PC-9 (cell line): Measurements from ENCODE around the gene ACVR1. TPM values are rescaled to one million over a fixed set of nuclear protein-coding genes. Genes with fewer than 3 reads are reported as not detected.

Experiments used
- BruUV-seq: library from RNA; stranded (reverse); fragments of 400-500 nt; replicated peaks from 2 replicates; lab custom pipeline; 2021; lab: Mats Ljungman, UMichigan
- CTCF ChIA-PET: fragments of 300-600 bp; sonication (Branson Sonifier 250); formaldehyde crosslinking; loops from one replicate; lab custom pipeline; 2022; ENCODE audit warnings: antibody characterized with exemption; lab: Charles Lee
- POLR2A ChIA-PET: fragments of 300-600 bp; sonication (Branson Sonifier 250); formaldehyde crosslinking; loops from one replicate; lab custom pipeline; 2022; ENCODE audit warnings: antibody characterized with exemption; ENCODE audit not compliant: unreplicated experiment; lab: Charles Lee
- DNase-seq, 2 experiments: peaks; one replicate each; pipeline versions ENCODE4 v3.0.0 to v3.0.0-alpha.2; 2015 to 2022; ENCODE audit warnings: mixed read lengths in 1 of 2
- H2AFZ ChIP-seq: fragments of 200-600 bp; sonication (generic); 2 replicates; pipeline ENCODE4 v1.8.1; 2017; ENCODE audit warnings: antibody characterized with exemption
- H3F3A ChIP-seq: fragments of 200-600 bp; sonication (generic); 2 replicates; pipeline ENCODE4 v1.8.1; 2017; ENCODE audit warnings: antibody characterized with exemption, mild to moderate bottlenecking, low read depth; ENCODE audit not compliant: insufficient read depth
- H3K27ac ChIP-seq: fragments of 200-600 bp; sonication (generic); 2 replicates; pipeline ENCODE4 v1.6.1; 2016; ENCODE audit warnings: mixed run types
- H3K27me3 ChIP-seq: fragments of 200-600 bp; sonication (generic); 2 replicates; pipeline ENCODE4 v1.6.1; 2016; ENCODE audit warnings: low read depth, mixed run types; ENCODE audit not compliant: insufficient read depth
- H3K36me3 ChIP-seq: fragments of 200-600 bp; sonication (generic); 2 replicates; pipeline ENCODE4 v1.6.1; 2016; ENCODE audit warnings: low read depth, mixed run types
- H3K4me1 ChIP-seq: fragments of 200-600 bp; sonication (generic); replicated peaks from 2 replicates; pipeline ENCODE4 v1.6.1; 2016; ENCODE audit warnings: mixed run types; ENCODE audit not compliant: insufficient read depth
- H3K4me2 ChIP-seq: fragments of 200-600 bp; sonication (generic); 2 replicates; pipeline ENCODE4 v1.6.1; 2017; ENCODE audit warnings: mixed run types
- H3K4me3 ChIP-seq: fragments of 200-600 bp; sonication (generic); 2 replicates; pipeline ENCODE4 v1.6.1; 2016; ENCODE audit warnings: mixed run types
- H3K79me2 ChIP-seq: fragments of 200-600 bp; sonication (generic); 2 replicates; pipeline ENCODE4 v1.6.1; 2017; ENCODE audit warnings: low read depth, mixed run types
- H3K9me2 ChIP-seq: fragments of 200-600 bp; sonication (generic); 2 replicates; pipeline ENCODE4 v1.8.1; 2017; ENCODE audit warnings: mild to moderate bottlenecking; ENCODE audit not compliant: insufficient read depth
- H3K9me3 ChIP-seq: fragments of 200-600 bp; sonication (generic); 2 replicates; pipeline ENCODE4 v1.8.1; 2016; ENCODE audit warnings: low read depth; ENCODE audit not compliant: insufficient read depth
- H4K20me1 ChIP-seq: fragments of 200-600 bp; sonication (generic); 2 replicates; pipeline ENCODE4 v1.8.1; 2017; ENCODE audit not compliant: insufficient read depth
- EZH2 ChIP-seq: fragments of 200-600 bp; sonication (generic); IDR thresholded peaks from 2 replicates; pipeline ENCODE4 v1.8.0; 2017; ENCODE audit warnings: antibody characterized with exemption, low read depth
- intact Hi-C: fragments of 100-400 bp; cut with micrococcal nuclease; formaldehyde crosslinking; loops from one replicate; pipeline ENCODE4 v1.10.0; 2022; ENCODE audit not compliant: unreplicated experiment
- total RNA-seq: library from RNA; stranded (reverse); gene quantifications from 2 replicates; pipeline ENCODE4 v1.2.3, GENCODE V29; 2021
- TF ChIP-seq, protein P1 (sequence below): fragments of 200-600 bp; sonication (generic); conservative IDR thresholded peaks from 2 replicates; pipeline ENCODE4 v1.6.1; 2017; ENCODE audit warnings: mixed run types, antibody characterized with exemption, mild to moderate bottlenecking, moderate library complexity

Gene ACVR1
- total RNA-seq, 1 experiment from 2014 or later, result 8.9 TPM

GRCh38 chr2:157877761-157878400 is 1.8 kb upstream of the ACVR1 start:
- intact Hi-C loops, result loop anchor here (2.0 to 5.0 kb wide), 3 partner anchors 46 to 133 kb away; no protein-coding TSS in a partner anchor
- peaks cover 14% of the 10 kb centered on the region for H3K79me2 ChIP-seq
- TF ChIP-seq, protein P1, sequence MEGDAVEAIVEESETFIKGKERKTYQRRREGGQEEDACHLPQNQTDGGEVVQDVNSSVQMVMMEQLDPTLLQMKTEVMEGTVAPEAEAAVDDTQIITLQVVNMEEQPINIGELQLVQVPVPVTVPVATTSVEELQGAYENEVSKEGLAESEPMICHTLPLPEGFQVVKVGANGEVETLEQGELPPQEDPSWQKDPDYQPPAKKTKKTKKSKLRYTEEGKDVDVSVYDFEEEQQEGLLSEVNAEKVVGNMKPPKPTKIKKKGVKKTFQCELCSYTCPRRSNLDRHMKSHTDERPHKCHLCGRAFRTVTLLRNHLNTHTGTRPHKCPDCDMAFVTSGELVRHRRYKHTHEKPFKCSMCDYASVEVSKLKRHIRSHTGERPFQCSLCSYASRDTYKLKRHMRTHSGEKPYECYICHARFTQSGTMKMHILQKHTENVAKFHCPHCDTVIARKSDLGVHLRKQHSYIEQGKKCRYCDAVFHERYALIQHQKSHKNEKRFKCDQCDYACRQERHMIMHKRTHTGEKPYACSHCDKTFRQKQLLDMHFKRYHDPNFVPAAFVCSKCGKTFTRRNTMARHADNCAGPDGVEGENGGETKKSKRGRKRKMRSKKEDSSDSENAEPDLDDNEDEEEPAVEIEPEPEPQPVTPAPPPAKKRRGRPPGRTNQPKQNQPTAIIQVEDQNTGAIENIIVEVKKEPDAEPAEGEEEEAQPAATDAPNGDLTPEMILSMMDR, result no peak
- no peak for TF ChIP-seq EZH2
- CTCF ChIA-PET, result no interaction called here
- H3K4me1 ChIP-seq, result peaks cover 16% of the 10 kb centered on the region
- H3K27ac ChIP-seq, result no peak overlapping the region
- BruUV-seq, result no TSS peak
- no peaks in the 10 kb centered on the region for H3K9me2 ChIP-seq
- POLR2A ChIA-PET, result no interaction called here
- no peak for DNase-seq
- peak overlapping the region; percentile 82; the same call in 1 of the 2 replicates for H3K4me3 ChIP-seq
- H2AFZ ChIP-seq, result no peak overlapping the region
- H3K36me3 ChIP-seq, result no peaks in the 10 kb centered on the region
- H3K9me3 ChIP-seq, result no peaks in the 10 kb centered on the region
- peak overlapping the region; percentile 93 for H3K4me2 ChIP-seq
- H3F3A ChIP-seq, result peaks cover 14% of the 10 kb centered on the region; the same call in 1 of the 2 replicates
- no peaks in the 10 kb centered on the region for H3K27me3 ChIP-seq
- no peaks in the 10 kb centered on the region for H4K20me1 ChIP-seq

DNA sequence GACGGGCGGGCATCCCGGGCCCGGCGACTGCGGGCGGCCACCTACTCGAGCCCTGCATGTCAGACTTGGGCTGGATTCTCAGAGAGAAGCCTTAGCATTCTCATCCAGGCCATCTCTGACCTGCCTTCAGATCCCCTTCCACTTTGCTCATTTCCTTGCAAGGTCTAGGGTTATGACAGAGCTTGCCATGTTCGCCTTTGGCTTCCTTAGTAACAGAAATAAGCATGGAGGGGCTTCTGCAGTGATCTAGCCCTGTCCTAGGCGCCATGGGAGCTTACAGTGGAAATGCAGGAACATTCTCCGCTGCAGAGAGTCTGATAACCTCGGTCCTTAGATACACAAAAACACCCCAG is 632 bp upstream of the ACVR1 start:
- peaks cover 14% of the 10 kb centered on the region for H3K79me2 ChIP-seq
- no peaks in the 10 kb centered on the region for H3K9me2 ChIP-seq
- no peaks in the 10 kb centered on the region for H3K27me3 ChIP-seq
- H3F3A ChIP-seq, result peaks cover 14% of the 10 kb centered on the region; the same call in 1 of the 2 replicates
- intact Hi-C loops, result loop anchor here (1.0 to 5.0 kb wide), 4 partner anchors 24 to 134 kb away; no protein-coding TSS in a partner anchor
- no peak for DNase-seq
- H2AFZ ChIP-seq, result peak overlapping the region; percentile 78
- no peaks in the 10 kb centered on the region for H3K9me3 ChIP-seq
- no TSS peak for BruUV-seq
- ChIA-PET CTCF (interaction anchor here (0.5 to 0.6 kb wide), 2 partner anchors 569 to 570 kb away, joined by 3 to 7 read pairs; no protein-coding TSS in a partner anchor), POLR2A (no interaction called here)
- peak overlapping the region; percentile 93 for H3K4me2 ChIP-seq
- no peaks in the 10 kb centered on the region for H4K20me1 ChIP-seq
- H3K27ac ChIP-seq, result no peak overlapping the region
- TF ChIP-seq, protein P1, result no peak
- no peak for TF ChIP-seq EZH2
- peak overlapping the region; percentile 82 for H3K4me3 ChIP-seq
- H3K36me3 ChIP-seq, result no peaks in the 10 kb centered on the region
- peaks cover 16% of the 10 kb centered on the region for H3K4me1 ChIP-seq

DNA sequence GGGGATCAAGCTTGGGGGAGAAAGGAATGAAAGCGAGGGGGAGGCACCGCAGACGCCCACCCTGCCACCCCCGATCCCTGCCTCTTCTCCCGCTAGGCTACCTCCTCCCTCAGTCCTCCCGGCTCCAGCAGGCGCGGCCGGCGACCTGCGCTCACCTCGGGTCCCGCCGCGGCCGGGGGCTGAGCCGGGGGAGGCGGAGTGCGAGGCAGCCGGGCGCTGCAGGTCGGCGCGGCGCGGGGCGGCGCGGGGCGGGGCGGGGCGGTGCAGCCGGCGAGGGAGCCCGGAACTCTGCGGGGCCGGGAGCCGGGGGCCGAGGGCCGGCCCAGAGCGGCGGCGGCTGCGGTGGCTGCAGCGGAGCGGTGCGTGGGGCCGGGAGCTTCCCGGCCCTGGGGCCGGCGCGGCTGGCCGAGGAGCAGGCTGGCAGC is 477 bp downstream of the ACVR1 start:
- H3K9me3 ChIP-seq, result no peaks in the 10 kb centered on the region
- peak overlapping the region; percentile 68; the same call in 1 of the 2 replicates for H2AFZ ChIP-seq
- H3K27me3 ChIP-seq, result no peaks in the 10 kb centered on the region
- no peaks in the 10 kb centered on the region for H4K20me1 ChIP-seq
- H3F3A ChIP-seq, result peaks cover 11% of the 10 kb centered on the region; the same call in 1 of the 2 replicates
- no TSS peak for BruUV-seq
- peak overlapping the region; percentile 59; the same call in 1 of the 2 replicates for H3K4me3 ChIP-seq
- no peaks in the 10 kb centered on the region for H3K36me3 ChIP-seq
- CTCF ChIA-PET, result interaction anchor here (0.7 kb wide), 1 partner anchor 11 kb away, joined by 3 read pairs; no protein-coding TSS in a partner anchor
- intact Hi-C loops, result loop anchor here (1.0 to 5.0 kb wide), 4 partner anchors 25 to 135 kb away; no protein-coding TSS in a partner anchor
- H3K4me1 ChIP-seq, result peaks cover 10% of the 10 kb centered on the region
- H3K27ac ChIP-seq, result no peak overlapping the region
- H3K79me2 ChIP-seq, result peaks cover 14% of the 10 kb centered on the region
- DNase-seq, result no peak
- peak overlapping the region; percentile 90 for H3K4me2 ChIP-seq
- no peaks in the 10 kb centered on the region for H3K9me2 ChIP-seq
- TF ChIP-seq EZH2, result no peak
- TF ChIP-seq, protein P1, result no peak
- POLR2A ChIA-PET, result no interaction called here
